Ishikawa (cell line): ENCODE data around the gene LST1.

Source experiments
- CEBPB ChIP-seq: IDR thresholded peaks from 2 replicates; pipeline ENCODE4 v1.6.1; 2012
- CREB1 ChIP-seq: IDR thresholded peaks from 2 replicates; pipeline ENCODE4 v1.6.1; 2012; ENCODE audit warnings: low read depth
- EGR1 ChIP-seq: IDR thresholded peaks from 2 replicates; pipeline ENCODE4 v1.6.1; 2012
- EP300 ChIP-seq: IDR thresholded peaks from 2 replicates; pipeline ENCODE4 v1.6.1; 2012; ENCODE audit warnings: borderline replicate concordance
- FOXM1 ChIP-seq: IDR thresholded peaks from 2 replicates; pipeline ENCODE4 v1.6.1; 2012; ENCODE audit warnings: low read depth, borderline replicate concordance
- NFIC ChIP-seq: IDR thresholded peaks from 2 replicates; pipeline ENCODE4 v1.6.1; 2012
- RAD21 ChIP-seq: IDR thresholded peaks from 2 replicates; pipeline ENCODE4 v1.6.1; 2012; ENCODE audit warnings: low read depth
- TAF1 ChIP-seq: IDR thresholded peaks from 2 replicates; pipeline ENCODE4 v1.6.1; 2012; ENCODE audit warnings: low read depth, mild to moderate bottlenecking
- TCF12 ChIP-seq: IDR thresholded peaks from 2 replicates; pipeline ENCODE4 v1.6.1; 2012; ENCODE audit warnings: low read depth
- TEAD4 ChIP-seq: IDR thresholded peaks from 2 replicates; pipeline ENCODE4 v1.6.1; 2012
- USF1 ChIP-seq: IDR thresholded peaks from 2 replicates; pipeline ENCODE4 v1.6.1; 2012
- YY1 ChIP-seq: IDR thresholded peaks from 2 replicates; pipeline ENCODE4 v1.6.1; 2012; ENCODE audit warnings: low read depth
- ZBTB7A ChIP-seq: IDR thresholded peaks from 2 replicates; pipeline ENCODE4 v1.6.1; 2012; ENCODE audit warnings: low read depth
- TF ChIP-seq, protein P1 (sequence below): IDR thresholded peaks from 2 replicates; pipeline ENCODE4 v1.6.1; 2012
- TF ChIP-seq, protein P2 (sequence below): IDR thresholded peaks from 2 replicates; pipeline ENCODE4 v1.6.1; 2012; ENCODE audit warnings: low read depth, mild to moderate bottlenecking

The LST1 gene

GRCh38 chr6:31630177-31630934 lies 44.3 kb downstream of the LST1 start:
- no peak for TF ChIP-seq EP300
- no peak for TF ChIP-seq CREB1
- TF ChIP-seq YY1 = no peak
- no peak for TF ChIP-seq USF1
- TF ChIP-seq TAF1 = no peak
- no peak for TF ChIP-seq TCF12
- no peak for TF ChIP-seq ZBTB7A
- no peak for TF ChIP-seq EGR1
- TF ChIP-seq, protein P1, sequence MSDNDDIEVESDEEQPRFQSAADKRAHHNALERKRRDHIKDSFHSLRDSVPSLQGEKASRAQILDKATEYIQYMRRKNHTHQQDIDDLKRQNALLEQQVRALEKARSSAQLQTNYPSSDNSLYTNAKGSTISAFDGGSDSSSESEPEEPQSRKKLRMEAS = no peak

DNA sequence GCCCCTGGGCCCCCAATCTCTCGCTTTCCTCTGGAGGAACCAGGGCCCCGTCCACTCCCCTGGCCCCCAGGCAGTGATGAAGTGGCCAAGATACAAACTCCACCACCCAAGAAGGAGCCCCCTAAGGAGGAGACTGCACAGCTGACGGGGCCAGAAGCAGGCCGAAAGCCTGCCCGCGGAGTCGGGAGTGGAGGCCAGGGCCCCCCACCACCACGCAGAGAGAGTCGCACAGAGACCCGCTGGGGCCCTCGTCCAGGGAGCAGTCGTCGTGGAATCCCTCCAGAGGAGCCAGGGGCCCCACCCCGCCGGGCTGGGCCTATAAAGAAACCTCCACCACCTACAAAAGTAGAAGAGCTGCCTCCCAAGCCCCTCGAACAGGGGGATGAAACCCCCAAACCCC lies 45.1 kb downstream of the LST1 start:
- TF ChIP-seq FOXM1 (no peak), ZBTB7A (no peak)

DNA sequence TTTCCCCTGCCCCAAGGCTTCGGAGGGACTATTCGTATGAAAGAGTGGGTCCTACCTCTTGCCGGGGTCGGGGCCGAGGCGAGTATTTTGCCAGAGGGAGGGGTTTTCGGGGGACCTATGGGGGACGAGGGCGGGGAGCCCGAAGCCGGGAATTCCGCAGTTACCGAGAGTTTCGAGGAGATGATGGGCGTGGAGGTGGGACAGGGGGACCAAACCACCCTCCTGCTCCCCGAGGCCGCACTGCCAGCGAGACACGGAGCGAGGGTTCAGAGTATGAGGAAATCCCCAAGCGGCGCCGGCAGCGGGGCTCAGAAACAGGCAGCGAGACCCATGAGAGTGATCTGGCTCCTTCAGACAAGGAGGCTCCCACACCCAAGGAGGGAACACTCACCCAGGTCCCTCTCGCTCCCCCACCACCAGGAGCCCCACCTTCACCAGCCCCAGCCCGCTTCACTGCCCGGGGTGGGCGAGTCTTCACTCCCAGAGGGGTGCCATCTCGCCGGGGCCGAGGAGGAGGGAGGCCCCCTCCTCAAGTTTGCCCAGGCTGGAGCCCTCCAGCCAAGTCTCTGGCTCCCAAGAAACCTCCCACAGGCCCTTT lies 45.7 kb downstream of the LST1 start:
- no peak for TF ChIP-seq USF1
- TF ChIP-seq, protein P2, sequence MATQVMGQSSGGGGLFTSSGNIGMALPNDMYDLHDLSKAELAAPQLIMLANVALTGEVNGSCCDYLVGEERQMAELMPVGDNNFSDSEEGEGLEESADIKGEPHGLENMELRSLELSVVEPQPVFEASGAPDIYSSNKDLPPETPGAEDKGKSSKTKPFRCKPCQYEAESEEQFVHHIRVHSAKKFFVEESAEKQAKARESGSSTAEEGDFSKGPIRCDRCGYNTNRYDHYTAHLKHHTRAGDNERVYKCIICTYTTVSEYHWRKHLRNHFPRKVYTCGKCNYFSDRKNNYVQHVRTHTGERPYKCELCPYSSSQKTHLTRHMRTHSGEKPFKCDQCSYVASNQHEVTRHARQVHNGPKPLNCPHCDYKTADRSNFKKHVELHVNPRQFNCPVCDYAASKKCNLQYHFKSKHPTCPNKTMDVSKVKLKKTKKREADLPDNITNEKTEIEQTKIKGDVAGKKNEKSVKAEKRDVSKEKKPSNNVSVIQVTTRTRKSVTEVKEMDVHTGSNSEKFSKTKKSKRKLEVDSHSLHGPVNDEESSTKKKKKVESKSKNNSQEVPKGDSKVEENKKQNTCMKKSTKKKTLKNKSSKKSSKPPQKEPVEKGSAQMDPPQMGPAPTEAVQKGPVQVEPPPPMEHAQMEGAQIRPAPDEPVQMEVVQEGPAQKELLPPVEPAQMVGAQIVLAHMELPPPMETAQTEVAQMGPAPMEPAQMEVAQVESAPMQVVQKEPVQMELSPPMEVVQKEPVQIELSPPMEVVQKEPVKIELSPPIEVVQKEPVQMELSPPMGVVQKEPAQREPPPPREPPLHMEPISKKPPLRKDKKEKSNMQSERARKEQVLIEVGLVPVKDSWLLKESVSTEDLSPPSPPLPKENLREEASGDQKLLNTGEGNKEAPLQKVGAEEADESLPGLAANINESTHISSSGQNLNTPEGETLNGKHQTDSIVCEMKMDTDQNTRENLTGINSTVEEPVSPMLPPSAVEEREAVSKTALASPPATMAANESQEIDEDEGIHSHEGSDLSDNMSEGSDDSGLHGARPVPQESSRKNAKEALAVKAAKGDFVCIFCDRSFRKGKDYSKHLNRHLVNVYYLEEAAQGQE = no peak
- TF ChIP-seq YY1 = no peak
- no peak for TF ChIP-seq TEAD4
- no peak for TF ChIP-seq TAF1
- no peak for TF ChIP-seq RAD21
- TF ChIP-seq ZBTB7A = no peak
- TF ChIP-seq, protein P1 = no peak

DNA sequence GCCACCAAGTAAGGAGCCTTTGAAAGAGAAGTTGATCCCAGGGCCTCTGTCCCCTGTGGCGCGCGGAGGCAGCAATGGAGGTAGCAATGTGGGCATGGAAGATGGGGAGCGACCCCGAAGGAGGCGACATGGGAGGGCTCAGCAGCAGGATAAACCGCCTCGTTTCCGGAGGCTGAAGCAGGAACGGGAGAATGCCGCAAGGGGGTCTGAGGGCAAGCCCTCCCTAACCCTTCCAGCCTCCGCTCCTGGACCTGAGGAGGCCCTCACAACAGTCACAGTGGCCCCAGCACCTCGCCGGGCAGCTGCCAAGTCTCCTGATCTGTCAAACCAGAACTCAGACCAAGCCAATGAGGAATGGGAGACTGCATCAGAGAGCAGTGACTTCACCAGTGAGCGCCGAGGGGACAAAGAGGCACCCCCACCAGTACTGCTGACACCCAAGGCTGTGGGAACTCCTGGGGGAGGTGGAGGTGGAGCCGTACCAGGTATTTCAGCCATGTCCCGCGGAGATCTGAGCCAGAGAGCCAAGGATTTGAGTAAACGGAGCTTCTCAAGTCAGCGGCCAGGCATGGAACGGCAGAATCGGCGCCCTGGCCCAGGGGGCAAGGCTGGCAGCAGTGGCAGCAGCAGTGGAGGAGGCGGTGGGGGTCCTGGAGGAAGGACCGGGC lies 46.3 kb downstream of the LST1 start:
- TF ChIP-seq RAD21 (no peak), EGR1 (no peak), TEAD4 (no peak), TAF1 (no peak), EP300 (no peak), NFIC (no peak)

GRCh38 chr6:31633447-31633846 lies 47.4 kb downstream of the LST1 start:
- TF ChIP-seq ZBTB7A = no peak
- no peak for TF ChIP-seq RAD21
- no peak for TF ChIP-seq EP300
- TF ChIP-seq TEAD4 = no peak
- TF ChIP-seq, protein P2 = no peak
- no peak for TF ChIP-seq TCF12
- no peak for TF ChIP-seq CEBPB
- TF ChIP-seq, protein P1 = no peak
- TF ChIP-seq CREB1 = no peak
- TF ChIP-seq NFIC = no peak
- TF ChIP-seq YY1 = no peak
- TF ChIP-seq EGR1 = no peak
- no peak for TF ChIP-seq TAF1
- TF ChIP-seq FOXM1 = no peak
- TF ChIP-seq USF1 = no peak
